Ishikawa (cell line): ENCODE measurements around the gene SEL1L.

Source experiments
- CEBPB ChIP-seq: IDR thresholded peaks from 2 replicates; pipeline ENCODE4 v1.6.1; 2012
- CREB1 ChIP-seq: IDR thresholded peaks from 2 replicates; pipeline ENCODE4 v1.6.1; 2012; ENCODE audit warnings: low read depth
- EGR1 ChIP-seq: IDR thresholded peaks from 2 replicates; pipeline ENCODE4 v1.6.1; 2012
- EP300 ChIP-seq: IDR thresholded peaks from 2 replicates; pipeline ENCODE4 v1.6.1; 2012; ENCODE audit warnings: borderline replicate concordance
- FOXM1 ChIP-seq: IDR thresholded peaks from 2 replicates; pipeline ENCODE4 v1.6.1; 2012; ENCODE audit warnings: low read depth, borderline replicate concordance
- NFIC ChIP-seq: IDR thresholded peaks from 2 replicates; pipeline ENCODE4 v1.6.1; 2012
- RAD21 ChIP-seq: IDR thresholded peaks from 2 replicates; pipeline ENCODE4 v1.6.1; 2012; ENCODE audit warnings: low read depth
- TAF1 ChIP-seq: IDR thresholded peaks from 2 replicates; pipeline ENCODE4 v1.6.1; 2012; ENCODE audit warnings: low read depth, mild to moderate bottlenecking
- TCF12 ChIP-seq: IDR thresholded peaks from 2 replicates; pipeline ENCODE4 v1.6.1; 2012; ENCODE audit warnings: low read depth
- TEAD4 ChIP-seq: IDR thresholded peaks from 2 replicates; pipeline ENCODE4 v1.6.1; 2012
- USF1 ChIP-seq: IDR thresholded peaks from 2 replicates; pipeline ENCODE4 v1.6.1; 2012
- YY1 ChIP-seq: IDR thresholded peaks from 2 replicates; pipeline ENCODE4 v1.6.1; 2012; ENCODE audit warnings: low read depth
- ZBTB7A ChIP-seq: IDR thresholded peaks from 2 replicates; pipeline ENCODE4 v1.6.1; 2012; ENCODE audit warnings: low read depth
- TF ChIP-seq, protein P1 (sequence below): IDR thresholded peaks from 2 replicates; pipeline ENCODE4 v1.6.1; 2012; ENCODE audit warnings: low read depth, mild to moderate bottlenecking
- TF ChIP-seq, protein P2 (sequence below): IDR thresholded peaks from 2 replicates; pipeline ENCODE4 v1.6.1; 2012

Gene SEL1L

GRCh38 chr14:81480741-81481140 lies 52.9 kb downstream of the SEL1L start:
- TF ChIP-seq RAD21 (no peak), TEAD4 (no peak), CEBPB (no peak), NFIC (no peak), ZBTB7A (no peak), CREB1 (no peak), TCF12 (no peak), USF1 (no peak), TAF1 (no peak), EP300 (no peak), YY1 (no peak)
- TF ChIP-seq, protein P1, sequence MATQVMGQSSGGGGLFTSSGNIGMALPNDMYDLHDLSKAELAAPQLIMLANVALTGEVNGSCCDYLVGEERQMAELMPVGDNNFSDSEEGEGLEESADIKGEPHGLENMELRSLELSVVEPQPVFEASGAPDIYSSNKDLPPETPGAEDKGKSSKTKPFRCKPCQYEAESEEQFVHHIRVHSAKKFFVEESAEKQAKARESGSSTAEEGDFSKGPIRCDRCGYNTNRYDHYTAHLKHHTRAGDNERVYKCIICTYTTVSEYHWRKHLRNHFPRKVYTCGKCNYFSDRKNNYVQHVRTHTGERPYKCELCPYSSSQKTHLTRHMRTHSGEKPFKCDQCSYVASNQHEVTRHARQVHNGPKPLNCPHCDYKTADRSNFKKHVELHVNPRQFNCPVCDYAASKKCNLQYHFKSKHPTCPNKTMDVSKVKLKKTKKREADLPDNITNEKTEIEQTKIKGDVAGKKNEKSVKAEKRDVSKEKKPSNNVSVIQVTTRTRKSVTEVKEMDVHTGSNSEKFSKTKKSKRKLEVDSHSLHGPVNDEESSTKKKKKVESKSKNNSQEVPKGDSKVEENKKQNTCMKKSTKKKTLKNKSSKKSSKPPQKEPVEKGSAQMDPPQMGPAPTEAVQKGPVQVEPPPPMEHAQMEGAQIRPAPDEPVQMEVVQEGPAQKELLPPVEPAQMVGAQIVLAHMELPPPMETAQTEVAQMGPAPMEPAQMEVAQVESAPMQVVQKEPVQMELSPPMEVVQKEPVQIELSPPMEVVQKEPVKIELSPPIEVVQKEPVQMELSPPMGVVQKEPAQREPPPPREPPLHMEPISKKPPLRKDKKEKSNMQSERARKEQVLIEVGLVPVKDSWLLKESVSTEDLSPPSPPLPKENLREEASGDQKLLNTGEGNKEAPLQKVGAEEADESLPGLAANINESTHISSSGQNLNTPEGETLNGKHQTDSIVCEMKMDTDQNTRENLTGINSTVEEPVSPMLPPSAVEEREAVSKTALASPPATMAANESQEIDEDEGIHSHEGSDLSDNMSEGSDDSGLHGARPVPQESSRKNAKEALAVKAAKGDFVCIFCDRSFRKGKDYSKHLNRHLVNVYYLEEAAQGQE, result no peak
- TF ChIP-seq, protein P2, sequence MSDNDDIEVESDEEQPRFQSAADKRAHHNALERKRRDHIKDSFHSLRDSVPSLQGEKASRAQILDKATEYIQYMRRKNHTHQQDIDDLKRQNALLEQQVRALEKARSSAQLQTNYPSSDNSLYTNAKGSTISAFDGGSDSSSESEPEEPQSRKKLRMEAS, result no peak

- TF ChIP-seq CEBPB (no peak), TAF1 (no peak), YY1 (no peak), ZBTB7A (no peak), TEAD4 (no peak), USF1 (no peak), EP300 (no peak), RAD21 (no peak), EGR1 (no peak)
- TF ChIP-seq, protein P1, result no peak
Observed at GRCh38 chr14:81478446-81478845, 55.2 kb downstream of the SEL1L start.

DNA sequence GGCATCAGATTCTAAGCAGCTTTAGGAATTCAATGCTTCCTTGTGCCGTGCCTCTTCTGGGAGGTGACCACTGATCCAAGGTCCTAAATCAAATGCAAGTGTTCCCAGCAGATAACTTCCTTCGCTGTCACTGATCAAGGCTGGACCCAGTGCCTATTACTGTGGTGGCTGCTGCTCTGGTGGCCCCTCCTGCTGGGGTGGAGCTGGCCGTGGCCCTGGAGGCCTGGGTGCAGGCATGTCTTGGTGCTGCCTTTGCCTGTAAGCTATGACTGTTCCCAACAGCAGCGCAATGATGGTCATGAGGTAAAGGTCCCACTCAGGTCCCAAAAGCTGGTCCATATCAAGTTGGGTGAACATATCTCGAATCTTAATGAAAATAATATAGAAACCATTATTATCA lies 56.8 kb downstream of the SEL1L start:
- TF ChIP-seq CEBPB (no peak), CREB1 (no peak), EP300 (no peak), TAF1 (no peak), TCF12 (no peak), FOXM1 (no peak), EGR1 (no peak), TEAD4 (no peak), YY1 (no peak)
- TF ChIP-seq, protein P1, result no peak

DNA sequence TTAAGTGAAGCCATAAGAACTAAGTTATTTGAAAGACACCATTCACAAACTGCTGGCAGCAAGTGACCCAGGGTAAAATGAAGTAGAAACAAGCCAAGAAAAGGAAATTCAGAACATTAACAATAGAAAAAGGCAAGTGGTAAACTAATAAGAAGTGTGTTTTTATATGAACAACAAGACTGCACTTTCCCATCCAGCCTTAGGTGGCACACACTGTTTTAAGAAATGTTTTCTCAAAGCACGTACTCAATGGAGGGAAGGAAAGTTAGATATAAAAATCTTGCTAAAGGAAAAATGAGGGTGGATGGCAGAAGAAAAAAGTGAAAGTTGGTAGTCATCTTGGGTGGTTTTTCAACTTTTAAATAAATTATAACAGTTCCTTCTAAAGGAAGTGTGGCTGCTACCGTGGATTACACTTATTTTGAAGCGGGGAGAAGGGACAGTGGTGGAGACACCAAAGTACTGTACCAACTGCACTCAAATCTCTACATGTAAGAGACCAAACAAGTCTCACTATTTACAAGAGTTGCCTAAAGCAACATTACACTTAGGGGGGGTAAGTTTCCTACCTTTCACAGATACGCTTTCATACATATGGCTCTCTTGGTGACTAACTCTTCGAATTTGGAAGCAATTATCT lies 58.8 kb downstream of the SEL1L start:
- TF ChIP-seq ZBTB7A (no peak), EP300 (no peak), CREB1 (no peak), TAF1 (no peak), USF1 (no peak), YY1 (no peak), TCF12 (no peak), TEAD4 (no peak), RAD21 (no peak)
- TF ChIP-seq, protein P1, result no peak
- TF ChIP-seq, protein P2, result no peak
